Measurements from ENCODE around the gene DPP7.

GRCh38 chr9:137064880-137065164, 49.7 kb downstream of the DPP7 start:
- no peak for TF ChIP-seq YY1 (IDR thresholded peaks at IDR 0.05; ENCODE audit: insufficient read depth, insufficient read length)
- no peak for TF ChIP-seq SUZ12 (IDR thresholded peaks at IDR 0.05; ENCODE audit: extremely low read depth, insufficient read depth, insufficient read length)
